GM18519 (cell line): ENCODE results near the gene MALRD1.
"Not testable (repeated sequence)": the region's sequence is repeated elsewhere in the genome, so short reads cannot be mapped to it uniquely, and the experiment has no call there.

ENCODE experiments used
- ATAC-seq: cut with Tn5 transposase; IDR thresholded peaks from one replicate; pipeline ENCODE4 v1.9.1; 2021; ENCODE audit warnings: mild to moderate bottlenecking, moderate library complexity; ENCODE audit not compliant: unreplicated experiment, low FRiP score

The MALRD1 gene

GRCh38 chr10:19745672-19746071 lies 697.1 kb downstream of the MALRD1 start:
- ATAC-seq, result no peak

GRCh38 chr10:19749185-19749729 lies 700.7 kb downstream of the MALRD1 start:
- no peak for ATAC-seq

- ATAC-seq, result no peak
These were observed 702.4 kb downstream of the MALRD1 start for GRCh38 chr10:19750972-19751371.

GRCh38 chr10:19756919-19757318 lies 708.3 kb downstream of the MALRD1 start:
- ATAC-seq, result no peak

GRCh38 chr10:19762026-19762425 lies 713.4 kb downstream of the MALRD1 start:
- ATAC-seq, result no peak

GRCh38 chr10:19764111-19764510 lies 715.5 kb downstream of the MALRD1 start:
- ATAC-seq, result no peak

- ATAC-seq, result no peak
These were observed 719.3 kb downstream of the MALRD1 start for GRCh38 chr10:19767876-19768275.

- not testable (repeated sequence) for ATAC-seq
These were observed 721.2 kb downstream of the MALRD1 start for GRCh38 chr10:19769826-19770225.

GRCh38 chr10:19772972-19773371 lies 724.4 kb downstream of the MALRD1 start:
- ATAC-seq, result no peak

GRCh38 chr10:19775296-19775695 lies 726.7 kb downstream of the MALRD1 start:
- ATAC-seq, result no peak

- ATAC-seq, result no peak
These were observed 729.2 kb downstream of the MALRD1 start for GRCh38 chr10:19777806-19778205.

- ATAC-seq, result no peak
These were observed 730.4 kb downstream of the MALRD1 start for GRCh38 chr10:19778996-19779395.

- ATAC-seq, result no peak
These were observed 734.0 kb downstream of the MALRD1 start for GRCh38 chr10:19782430-19783089.

- no peak for ATAC-seq
These were observed 735.1 kb downstream of the MALRD1 start for GRCh38 chr10:19783721-19784120.
